DMS53 (cell line): ENCODE measurements around the gene PRDM11.
A peak's percentile ranks its signal among the peaks of the same experiment; 100 is the strongest.

Experiments used
- DNase-seq: peaks from one replicate; lab custom pipeline; 2025; lab: John Stamatoyannopoulos, UW

The PRDM11 gene

GRCh38 chr11:45157247-45158209 lies 11.1 kb downstream of the PRDM11 start:
- no peak for DNase-seq

- DNase-seq, result no peak
These were observed 11.8 kb downstream of the PRDM11 start for GRCh38 chr11:45158210-45158731.

GRCh38 chr11:45158891-45159605 lies 12.6 kb downstream of the PRDM11 start:
- no peak for DNase-seq

GRCh38 chr11:45159781-45160365 lies 13.4 kb downstream of the PRDM11 start:
- no peak for DNase-seq

GRCh38 chr11:45161252-45162063 lies 15.0 kb downstream of the PRDM11 start:
- DNase-seq, result no peak

GRCh38 chr11:45162064-45162375 lies 15.6 kb downstream of the PRDM11 start:
- DNase-seq, result no peak

GRCh38 chr11:45162916-45163879 lies 16.8 kb downstream of the PRDM11 start:
- DNase-seq, result no peak

- no peak for DNase-seq
These were observed 17.6 kb downstream of the PRDM11 start for GRCh38 chr11:45163956-45164575.

GRCh38 chr11:45165386-45165785 lies 18.9 kb downstream of the PRDM11 start:
- no peak for DNase-seq

- no peak for DNase-seq
These were observed 19.6 kb downstream of the PRDM11 start for GRCh38 chr11:45165806-45166603.

- DNase-seq, result peak; percentile 52
These were observed 20.1 kb downstream of the PRDM11 start for GRCh38 chr11:45166604-45166897.

- no peak for DNase-seq
These were observed 20.8 kb downstream of the PRDM11 start for GRCh38 chr11:45167283-45167682.

GRCh38 chr11:45168366-45169130 lies 22.1 kb downstream of the PRDM11 start:
- no peak for DNase-seq

- DNase-seq, result peak; percentile 7
These were observed 23.1 kb downstream of the PRDM11 start for GRCh38 chr11:45169310-45170072.

GRCh38 chr11:45170484-45170883 lies 24.0 kb downstream of the PRDM11 start:
- no peak for DNase-seq

GRCh38 chr11:45171550-45171949 lies 25.1 kb downstream of the PRDM11 start:
- DNase-seq, result no peak

GRCh38 chr11:45173064-45173463 lies 26.6 kb downstream of the PRDM11 start:
- no peak for DNase-seq
